Stomach smooth muscle (tissue), 2 donors: Measurements from ENCODE around the gene PNMT.

Experiments used
- H3K27ac ChIP-seq: one replicate; pipeline ENCODE4 v1.7.0; 2013; ENCODE audit warnings: mild to moderate bottlenecking, low read length, inconsistent platforms
- H3K27me3 ChIP-seq, 2 donors: one replicate each; pipeline ENCODE4 v1.7.0; 2013; ENCODE audit warnings: low read length in 2 of 2; ENCODE audit not compliant: insufficient read depth in 2 of 2, control insufficient read depth in 1 of 2
- H3K36me3 ChIP-seq, 2 donors: one replicate each; pipeline ENCODE4 v1.7.0; 2013; ENCODE audit warnings: low read length in 2 of 2; ENCODE audit not compliant: control insufficient read depth in 2 of 2, insufficient read depth in 2 of 2
- H3K4me1 ChIP-seq: one replicate; pipeline ENCODE4 v1.7.0; 2013; ENCODE audit warnings: low read length; ENCODE audit not compliant: control insufficient read depth, insufficient read depth
- H3K4me3 ChIP-seq, 2 donors: one replicate each; pipeline ENCODE4 v1.7.0; 2013; ENCODE audit warnings: low read length in 2 of 2
- H3K9ac ChIP-seq, 2 donors: one replicate each; pipeline ENCODE4 v1.7.0; 2013; ENCODE audit warnings: low read length in 2 of 2, mild to moderate bottlenecking in 1 of 2
- H3K9me3 ChIP-seq, 2 donors: one replicate each; pipeline ENCODE4 v1.7.0; 2013; ENCODE audit warnings: low read length in 2 of 2; ENCODE audit not compliant: control insufficient read depth in 2 of 2
- donor health status: healthy.
- donor health status: Pancreatic carcinoma.

The PNMT gene

GRCh38 chr17:39679521-39680192, 11.4 kb downstream of the PNMT start:
- H3K4me3 ChIP-seq = no peak overlapping the region

DNA sequence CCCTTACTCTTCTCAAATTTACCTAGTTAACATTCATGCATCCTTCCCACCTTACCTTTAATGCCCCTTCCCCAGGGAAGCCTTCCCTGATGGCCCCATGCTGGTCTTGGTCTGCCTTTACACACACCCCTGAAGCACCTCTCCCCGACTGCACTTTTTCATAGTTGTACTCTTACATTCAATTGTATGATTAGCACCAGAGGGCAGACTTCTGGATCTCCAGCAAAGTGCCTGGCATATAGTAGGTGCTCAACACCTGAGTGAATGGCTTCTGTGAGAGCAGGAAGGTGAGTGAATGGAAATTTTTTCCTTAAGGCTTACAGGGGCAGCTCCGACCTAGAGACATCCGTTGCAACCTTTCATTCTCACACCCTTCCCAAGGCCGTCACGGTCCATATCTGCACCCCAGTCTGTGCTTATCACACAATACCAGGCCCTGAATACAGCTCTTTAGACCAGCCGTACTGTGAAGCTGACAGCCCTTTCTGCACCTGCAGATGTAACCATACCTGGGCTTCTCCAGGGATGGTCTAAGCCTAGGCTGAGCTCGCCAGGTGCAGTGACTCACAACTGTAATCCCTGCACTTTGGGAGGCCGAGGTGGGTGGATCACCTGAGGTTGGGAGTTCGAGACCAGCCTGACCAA, 15.2 kb downstream of the PNMT start:
- Histone ChIP-seq H3K4me1 (peaks cover 6% of the 10 kb centered on the region), H3K36me3 (peaks cover 9 to 14% of the 10 kb centered on the region in 2 donors), H3K9me3 (no peaks in the 10 kb centered on the region), H3K9ac (no peak overlapping the region), H3K27ac (no peak overlapping the region), H3K4me3 (no peak overlapping the region), H3K27me3 (no peaks in the 10 kb centered on the region)

More at GRCh38 chr17:39679521-39680192, 11.4 kb downstream of the PNMT start:
- Histone ChIP-seq H3K27ac (no peak overlapping the region), H3K4me1 (peaks cover 13% of the 10 kb centered on the region), H3K9me3 (no peaks in the 10 kb centered on the region), H3K27me3 (no peaks in the 10 kb centered on the region), H3K9ac (no peak overlapping the region), H3K36me3 (peaks cover 9 to 10% of the 10 kb centered on the region in 2 donors)

- H3K36me3 ChIP-seq = peaks cover 9 to 14% of the 10 kb centered on the region in 2 donors
- H3K27me3 ChIP-seq = no peaks in the 10 kb centered on the region
- no peak overlapping the region for H3K27ac ChIP-seq
- no peaks in the 10 kb centered on the region for H3K9me3 ChIP-seq
- H3K4me3 ChIP-seq = no peak overlapping the region
- H3K9ac ChIP-seq = no peak overlapping the region
- H3K4me1 ChIP-seq = peaks cover 7% of the 10 kb centered on the region
Measured at GRCh38 chr17:39684369-39685192, 16.3 kb downstream of the PNMT start.

- Histone ChIP-seq H3K9me3 (no peaks in the 10 kb centered on the region), H3K4me1 (peaks cover 7% of the 10 kb centered on the region), H3K27me3 (no peaks in the 10 kb centered on the region), H3K4me3 (peak overlapping the region; percentile 87 to 94), H3K9ac (peak overlapping the region; percentile 42 to 58), H3K36me3 (peaks cover 9 to 10% of the 10 kb centered on the region in 2 donors), H3K27ac (peak overlapping the region; percentile 84)
Measured at GRCh38 chr17:39687101-39687545, 18.9 kb downstream of the PNMT start.

DNA sequence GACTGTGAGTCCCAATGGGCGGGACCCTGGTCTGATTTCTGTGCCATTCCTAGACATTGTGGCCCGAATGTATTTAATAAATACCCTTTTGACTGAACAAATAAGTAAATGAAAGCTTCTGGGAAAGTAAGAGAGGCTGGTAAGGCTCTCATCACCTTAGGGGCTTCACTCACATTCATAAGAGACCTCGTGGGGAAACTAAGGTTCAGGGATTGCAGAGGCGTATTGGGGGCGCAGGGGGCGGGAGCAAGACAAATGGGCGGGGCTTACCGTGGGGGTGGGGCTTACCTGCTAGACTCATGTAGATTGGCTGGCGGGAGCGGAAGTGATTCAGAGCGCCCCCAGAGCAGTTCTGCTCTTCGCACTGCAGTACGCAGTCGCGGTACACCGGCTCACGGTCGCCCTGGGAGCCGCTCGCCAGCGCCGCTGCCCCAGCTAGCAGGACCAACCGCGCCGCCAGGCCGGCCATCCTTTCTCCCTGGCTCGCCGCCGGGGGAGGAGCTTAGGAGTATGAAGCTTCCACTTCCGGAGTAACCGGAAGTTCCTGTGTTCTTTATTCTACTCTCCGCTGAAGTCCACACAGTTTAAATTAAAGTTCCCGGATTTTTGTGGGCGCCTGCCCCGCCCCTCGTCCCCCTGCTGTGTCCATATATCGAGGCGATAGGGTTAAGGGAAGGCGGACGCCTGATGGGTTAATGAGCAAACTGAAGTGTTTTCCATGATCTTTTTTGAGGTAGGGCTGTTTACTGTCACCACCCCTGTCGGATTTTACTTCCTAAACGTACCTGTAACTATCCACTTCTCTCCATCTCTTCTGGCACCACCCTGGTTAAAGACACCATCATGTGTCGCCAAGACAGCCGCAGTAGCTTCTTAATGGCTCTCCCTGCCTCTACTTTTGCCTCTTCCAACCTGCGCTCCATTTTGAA, 19.6 kb downstream of the PNMT start, which contains the start of gene PGAP3:
TSS of gene PGAP3 (minus strand) at position 512 of the 929 bp plus-strand sequence. CDS start at position 469, 43 bp downstream.
- H3K4me1 ChIP-seq = peaks cover 7% of the 10 kb centered on the region
- no peaks in the 10 kb centered on the region for H3K27me3 ChIP-seq
- H3K9me3 ChIP-seq = no peaks in the 10 kb centered on the region
- H3K4me3 ChIP-seq = peak within 1 kb of the TSS; percentile 87 to 94
- H3K36me3 ChIP-seq = peaks cover 9 to 10% of the 10 kb centered on the region in 2 donors
- peak within 1 kb of the TSS; percentile 84 for H3K27ac ChIP-seq
- H3K9ac ChIP-seq = peak within 1 kb of the TSS; percentile 58 to 84

DNA sequence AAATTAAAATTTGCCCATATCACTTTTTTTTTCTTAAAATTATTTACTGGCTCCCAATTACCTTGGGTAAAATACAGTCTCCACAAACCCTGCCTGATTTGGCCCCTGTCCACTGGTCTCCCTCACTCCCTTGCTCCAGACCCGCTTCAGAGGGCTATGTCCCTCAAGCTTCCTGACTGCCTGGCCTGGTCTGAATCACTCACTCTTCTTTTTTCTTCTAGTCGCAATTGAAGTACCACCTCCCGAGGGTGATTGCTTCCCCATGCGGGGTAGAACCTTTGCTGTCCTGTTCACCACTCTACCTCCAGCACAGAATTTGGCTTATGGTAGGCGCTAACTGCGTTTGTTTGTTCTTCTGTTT, 20.2 kb downstream of the PNMT start:
- peak overlapping the region; percentile 84 for H3K27ac ChIP-seq
- no peaks in the 10 kb centered on the region for H3K27me3 ChIP-seq
- H3K36me3 ChIP-seq = peaks cover 5 to 9% of the 10 kb centered on the region in 2 donors
- peak overlapping the region; percentile 87 to 94 for H3K4me3 ChIP-seq
- peaks cover 7% of the 10 kb centered on the region for H3K4me1 ChIP-seq
- no peaks in the 10 kb centered on the region for H3K9me3 ChIP-seq
- peak overlapping the region; percentile 58 to 84 for H3K9ac ChIP-seq

DNA sequence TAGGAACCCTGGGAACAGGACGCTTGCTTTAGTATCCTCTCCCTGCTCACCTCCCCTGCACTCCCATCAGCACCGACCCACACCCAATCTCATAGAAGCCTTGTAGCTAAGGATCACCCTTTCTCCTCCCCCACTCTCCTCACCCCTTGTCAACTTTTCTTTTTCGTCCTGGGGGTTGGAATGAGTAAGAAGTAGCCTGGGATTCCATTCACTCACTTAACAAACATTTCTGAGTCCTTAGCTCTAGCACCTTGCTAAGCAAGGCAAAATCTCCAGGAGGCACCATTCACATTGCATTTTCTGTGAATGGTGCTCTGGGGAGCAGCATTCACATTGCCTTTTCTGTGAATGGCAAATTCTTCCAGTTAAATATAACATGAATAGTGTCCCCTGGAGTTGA, 20.7 kb downstream of the PNMT start:
- Histone ChIP-seq H3K27ac (no peak overlapping the region), H3K4me3 (peak overlapping the region; percentile 87 to 94), H3K9ac (no peak overlapping the region), H3K4me1 (peaks cover 7% of the 10 kb centered on the region), H3K9me3 (no peaks in the 10 kb centered on the region), H3K27me3 (no peaks in the 10 kb centered on the region), H3K36me3 (peaks cover 3 to 6% of the 10 kb centered on the region in 2 donors)

DNA sequence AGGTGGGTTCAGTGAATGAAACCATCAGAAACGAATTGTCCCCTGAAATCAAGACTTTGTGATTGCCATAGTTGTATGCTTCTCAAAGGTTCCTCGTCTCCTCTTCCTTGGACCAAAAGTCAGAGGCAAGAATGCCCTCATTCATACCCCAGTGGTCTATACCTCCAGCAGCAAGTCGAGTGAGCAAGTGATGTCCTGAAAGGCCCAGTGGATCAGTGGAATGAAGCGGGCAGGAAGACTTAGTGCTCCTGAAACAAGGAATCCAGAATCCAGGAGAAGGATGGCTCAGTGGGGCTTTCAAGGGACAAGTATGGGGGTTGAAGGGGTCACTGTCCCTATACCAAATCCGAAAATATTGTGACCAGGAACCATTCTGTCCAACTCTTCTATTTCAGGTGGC, 26.3 kb downstream of the PNMT start:
- no peak overlapping the region for H3K4me3 ChIP-seq
- no peak overlapping the region for H3K27ac ChIP-seq
- H3K36me3 ChIP-seq = no peaks in the 10 kb centered on the region
- H3K9me3 ChIP-seq = no peaks in the 10 kb centered on the region
- H3K4me1 ChIP-seq = peaks cover 5% of the 10 kb centered on the region
- no peaks in the 10 kb centered on the region for H3K27me3 ChIP-seq
- no peak overlapping the region for H3K9ac ChIP-seq

DNA sequence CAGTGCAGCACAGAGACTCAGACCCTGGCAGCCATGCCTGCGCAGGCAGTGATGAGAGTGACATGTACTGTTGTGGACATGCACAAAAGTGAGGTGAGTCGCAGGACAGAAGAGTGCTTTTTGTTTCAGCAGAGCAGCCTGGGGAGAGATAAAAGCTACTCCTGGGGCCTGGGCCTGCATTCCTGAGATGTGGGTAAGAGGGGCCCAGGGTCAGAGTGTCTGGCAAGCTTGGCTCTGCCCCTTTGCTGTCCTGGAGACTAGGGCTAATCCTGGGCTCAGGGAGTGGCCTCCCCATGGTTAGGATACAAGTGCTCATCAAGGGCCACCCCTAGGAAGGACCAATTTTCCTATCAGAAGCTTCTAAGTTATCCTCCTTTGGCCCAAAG, 26.8 kb downstream of the PNMT start:
- peaks cover 5% of the 10 kb centered on the region for H3K4me1 ChIP-seq
- no peak overlapping the region for H3K27ac ChIP-seq
- no peaks in the 10 kb centered on the region for H3K36me3 ChIP-seq
- H3K27me3 ChIP-seq = no peaks in the 10 kb centered on the region
- no peaks in the 10 kb centered on the region for H3K9me3 ChIP-seq
- H3K4me3 ChIP-seq = no peak overlapping the region
- no peak overlapping the region for H3K9ac ChIP-seq

- Histone ChIP-seq H3K9me3 (no peaks in the 10 kb centered on the region), H3K36me3 (no peaks in the 10 kb centered on the region), H3K9ac (no peak overlapping the region), H3K27ac (no peak overlapping the region), H3K4me1 (peaks cover 21% of the 10 kb centered on the region), H3K4me3 (no peak overlapping the region), H3K27me3 (no peaks in the 10 kb centered on the region)
Measured at GRCh38 chr17:39696731-39697130, 28.5 kb downstream of the PNMT start.
